GM18951 (cell line): ENCODE results near the gene MPZL2.

Experiments
- POLR2A ChIP-seq: IDR thresholded peaks from 4 replicates; pipeline ENCODE4 v1.6.1; 2011; ENCODE audit warnings: mild to moderate bottlenecking; ENCODE audit not compliant: insufficient read length, insufficient read depth; ENCODE audit errors: extremely low read depth
- in situ Hi-C: fragments of 300-500 bp; cut with MboI; formaldehyde crosslinking; loops from one replicate; pipeline ENCODE4 v1.12.0; 2022; ENCODE audit warnings: low sequenced_read_pairs, mixed read lengths, inconsistent platforms; ENCODE audit not compliant: unreplicated experiment

MPZL2 gene

GRCh38 chr11:118245936-118246562, 18.0 kb downstream of the MPZL2 start:
- in situ Hi-C loops: no loop called here
- TF ChIP-seq POLR2A: no peak

GRCh38 chr11:118243993-118244762, 19.9 kb downstream of the MPZL2 start:
- in situ Hi-C loops: no loop called here
- no peak for TF ChIP-seq POLR2A

- in situ Hi-C loops: no loop called here
- TF ChIP-seq POLR2A: no peak
Observed at GRCh38 chr11:118243161-118243560, 20.9 kb downstream of the MPZL2 start.

DNA sequence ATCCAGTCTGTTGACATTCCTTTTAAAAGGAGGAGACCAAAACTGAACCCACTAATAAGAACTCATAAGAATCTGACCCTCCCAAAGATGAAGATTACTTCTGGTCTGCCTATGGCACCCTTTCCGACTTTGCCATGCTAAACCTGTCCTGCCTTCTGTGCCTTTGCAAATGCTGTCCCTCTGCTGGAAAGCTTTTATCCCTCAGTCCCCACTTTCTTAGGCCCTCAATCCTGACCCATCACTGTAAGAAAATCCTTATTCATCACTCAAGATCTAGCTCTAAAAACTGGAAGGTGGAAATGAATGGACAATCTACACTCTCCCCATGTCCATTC, 22.4 kb downstream of the MPZL2 start:
- no peak for TF ChIP-seq POLR2A
- in situ Hi-C loops: no loop called here

DNA sequence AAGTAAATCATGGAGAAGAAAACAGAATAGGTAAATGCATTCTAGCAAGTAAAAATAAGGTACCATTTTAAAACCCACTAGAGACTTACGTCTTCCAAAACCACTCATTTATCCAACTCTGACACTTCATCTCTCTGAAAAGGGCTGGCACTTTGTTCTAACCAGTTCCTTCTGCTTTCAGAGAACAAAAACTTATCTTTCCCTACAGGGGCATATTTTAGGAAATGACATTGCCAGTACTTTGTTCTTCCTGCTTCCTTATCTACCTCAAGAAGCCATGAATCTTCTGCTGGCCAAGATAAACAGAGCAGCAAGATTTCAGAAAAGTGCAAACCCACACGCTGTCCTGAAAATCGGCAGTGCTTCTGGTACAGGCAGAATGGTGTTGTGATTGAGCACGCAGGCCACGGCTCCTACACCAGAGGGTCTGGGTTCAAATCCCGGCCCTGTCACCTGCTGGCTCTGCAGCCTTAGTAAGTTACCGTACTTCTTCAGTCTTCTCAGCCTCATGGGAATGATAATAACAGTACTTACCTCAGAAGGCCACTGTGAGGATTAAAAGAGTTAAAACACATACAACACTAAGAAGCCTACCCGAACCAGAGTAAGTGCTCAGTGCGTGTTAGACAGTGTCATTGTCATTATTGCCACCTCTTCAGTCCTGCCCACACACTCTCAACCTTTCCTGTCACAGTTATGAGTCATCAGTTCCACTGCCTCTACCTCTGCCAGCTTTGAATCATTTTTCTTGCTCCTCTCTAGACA, 22.9 kb downstream of the MPZL2 start:
- no peak for TF ChIP-seq POLR2A
- in situ Hi-C loops: no loop called here

DNA sequence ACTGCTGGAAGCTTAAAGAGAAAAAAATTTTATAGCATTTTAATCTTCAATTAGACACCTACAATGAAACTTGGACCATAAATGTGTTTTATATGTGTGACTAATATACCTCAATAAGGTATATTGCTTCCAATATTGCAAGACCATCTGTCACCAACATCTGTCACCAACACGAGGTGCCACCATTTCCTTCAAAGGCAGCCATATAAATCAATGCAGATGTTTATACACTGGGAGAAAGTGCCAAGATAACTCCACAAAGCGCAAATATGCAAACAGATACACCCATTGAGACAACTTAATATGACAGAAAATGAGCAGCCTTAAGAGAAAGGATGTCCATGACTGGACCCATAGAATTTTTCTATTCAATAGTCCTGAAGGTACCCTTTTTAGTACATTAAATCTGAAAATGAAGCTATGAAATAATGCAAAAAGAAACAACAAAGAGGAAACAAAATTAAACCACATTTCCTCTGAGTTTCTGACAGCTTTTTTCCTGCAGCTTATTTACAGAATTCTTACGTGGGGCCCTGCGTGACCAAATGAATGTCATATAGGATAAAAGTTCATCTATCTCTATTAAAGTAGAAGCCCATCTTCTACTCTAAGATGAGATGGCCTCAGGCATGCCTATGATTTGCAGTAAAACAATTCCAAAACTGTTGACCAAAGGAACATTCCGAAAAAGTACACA, 24.4 kb downstream of the MPZL2 start:
- in situ Hi-C loops: no loop called here
- no peak for TF ChIP-seq POLR2A

GRCh38 chr11:118238929-118239328, 25.2 kb downstream of the MPZL2 start:
- no peak for TF ChIP-seq POLR2A
- in situ Hi-C loops: no loop called here

GRCh38 chr11:118238421-118238820, 25.7 kb downstream of the MPZL2 start:
- no peak for TF ChIP-seq POLR2A
- in situ Hi-C loops: no loop called here

- in situ Hi-C loops: no loop called here
- TF ChIP-seq POLR2A: no peak
Observed at GRCh38 chr11:118236170-118236569, 27.9 kb downstream of the MPZL2 start.

DNA sequence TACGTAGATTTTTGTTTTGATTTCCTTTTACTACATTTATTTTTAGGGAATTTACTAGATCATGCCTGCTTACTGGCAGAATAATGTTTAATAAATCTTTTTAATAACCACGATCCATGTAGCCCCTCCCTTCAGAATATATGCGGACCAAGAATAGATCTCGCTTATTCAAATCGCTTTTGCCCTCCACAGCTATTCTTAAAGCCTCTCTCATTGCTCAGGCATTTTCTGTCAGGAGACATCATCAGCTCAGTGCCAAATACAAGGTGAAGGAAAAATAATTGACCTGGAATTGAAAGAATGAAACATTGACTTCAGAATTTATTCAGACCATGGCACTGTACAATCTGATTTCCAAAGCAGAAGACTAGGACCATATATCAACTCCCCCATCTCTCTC, 29.3 kb downstream of the MPZL2 start:
- in situ Hi-C loops: no loop called here
- TF ChIP-seq POLR2A: no peak

GRCh38 chr11:118233850-118234249, 30.2 kb downstream of the MPZL2 start:
- no peak for TF ChIP-seq POLR2A
- in situ Hi-C loops: no loop called here

DNA sequence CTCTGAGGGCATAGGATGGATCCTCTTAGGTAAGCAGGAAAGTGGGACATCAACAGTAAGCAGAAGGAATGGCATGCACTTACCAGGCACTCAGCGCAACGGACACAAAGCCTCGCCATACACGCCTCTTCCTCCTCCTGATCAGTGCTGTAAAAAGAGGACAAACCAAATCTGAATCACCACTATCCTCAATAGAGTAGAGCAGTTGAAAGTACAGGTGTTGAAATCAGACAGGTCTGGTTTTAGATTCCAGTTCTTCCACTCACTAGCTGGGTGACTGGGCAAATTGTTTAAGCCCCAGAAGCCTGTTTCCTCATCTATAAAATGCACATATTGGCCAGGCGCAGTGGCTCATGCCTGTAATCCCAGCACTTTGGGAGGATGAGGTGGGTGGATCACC, 30.7 kb downstream of the MPZL2 start:
- TF ChIP-seq POLR2A: no peak
- in situ Hi-C loops: no loop called here

- in situ Hi-C loops: no loop called here
- no peak for TF ChIP-seq POLR2A
Observed at GRCh38 chr11:118232659-118233058, 31.4 kb downstream of the MPZL2 start.
